Keratinocyte (primary cell): ENCODE measurements around the gene EMP1. TPM values are rescaled to one million over a fixed set of nuclear protein-coding genes. Genes with fewer than 3 reads are reported as not detected.

Experiments used
- DNase-seq: peaks from one replicate; pipeline ENCODE4 v3.0.0-alpha.2; 2011; ENCODE audit warnings: low read depth, missing footprints, low spot score
- FAIRE-seq: peaks from 2 replicates; lab custom pipeline; 2011; peaks lifted over from hg19 to GRCh38; lab: Jason Lieb, UNC
- H2AFZ ChIP-seq: 2 replicates; pipeline ENCODE4 v1.6.0; 2012; ENCODE audit warnings: low read length, control low read depth, inconsistent platforms; ENCODE audit not compliant: control insufficient read depth
- H3K27ac ChIP-seq: 2 replicates; pipeline ENCODE4 v1.5.1; 2011; ENCODE audit warnings: low read length; ENCODE audit not compliant: control insufficient read depth, insufficient read depth
- H3K27me3 ChIP-seq: 3 replicates; pipeline ENCODE4 v1.6.0; 2011; ENCODE audit warnings: low read length; ENCODE audit not compliant: control insufficient read depth, insufficient read depth; ENCODE audit errors: extremely low read depth
- H3K36me3 ChIP-seq, 2 experiments: 2 replicates in 1 of 2; 3 replicates in 1 of 2; pipeline ENCODE4 v1.5.1; 2011; ENCODE audit warnings: low read length in 2 of 2, mild to moderate bottlenecking in 1 of 2; ENCODE audit not compliant: control insufficient read depth in 2 of 2, insufficient read depth in 2 of 2; ENCODE audit errors: extremely low read depth in 1 of 2
- H3K4me1 ChIP-seq: 3 replicates; pipeline ENCODE4 v1.5.1; 2011; ENCODE audit warnings: low read length; ENCODE audit not compliant: control insufficient read depth, insufficient read depth; ENCODE audit errors: extremely low read depth
- H3K4me2 ChIP-seq: 3 replicates; pipeline ENCODE4 v1.6.0; 2011; ENCODE audit warnings: low read depth, low read length; ENCODE audit not compliant: control insufficient read depth, insufficient read depth; ENCODE audit errors: extremely low read depth
- H3K4me3 ChIP-seq, 3 experiments: fragments of 200-600 bp in 1 of 3; sonication (generic) in 1 of 3; 2 replicates in 2 of 3; 3 replicates in 1 of 3; pipeline ENCODE4 v1.5.1; 2011 to 2016; ENCODE audit warnings: low read length in 3 of 3, mild to moderate bottlenecking in 3 of 3, control low read depth in 2 of 3, inconsistent platforms in 1 of 3, low read depth in 1 of 3, mixed read lengths in 1 of 3, mixed run types in 1 of 3, moderate library complexity in 1 of 3; ENCODE audit not compliant: control insufficient read depth in 2 of 3, insufficient read depth in 2 of 3; ENCODE audit errors: extremely low read depth in 1 of 3
- H3K79me2 ChIP-seq: 2 replicates; pipeline ENCODE4 v1.6.0; 2012; ENCODE audit warnings: low read length; ENCODE audit not compliant: control insufficient read depth, insufficient read depth
- H3K9ac ChIP-seq: 3 replicates; pipeline ENCODE4 v1.6.0; 2011; ENCODE audit warnings: low read length; ENCODE audit not compliant: control insufficient read depth, insufficient read depth; ENCODE audit errors: extremely low read depth
- H3K9me1 ChIP-seq: 3 replicates; pipeline ENCODE4 v1.6.0; 2011; ENCODE audit warnings: low read length; ENCODE audit not compliant: control insufficient read depth, insufficient read depth; ENCODE audit errors: extremely low read depth
- H3K9me3 ChIP-seq: 2 replicates; pipeline ENCODE4 v1.5.1; 2012; ENCODE audit warnings: low read depth, low read length; ENCODE audit not compliant: control insufficient read depth
- H4K20me1 ChIP-seq: 3 replicates; pipeline ENCODE4 v1.6.0; 2011; ENCODE audit warnings: low read length; ENCODE audit not compliant: control insufficient read depth, insufficient read depth; ENCODE audit errors: extremely low read depth
- EZH2 ChIP-seq: IDR thresholded peaks from one replicate; pipeline ENCODE4 v1.6.1; 2012; ENCODE audit warnings: inconsistent platforms, mild to moderate bottlenecking, low read length, moderate library complexity
- dilution Hi-C: fragments of 300-500 bp; cut with MboI; formaldehyde crosslinking; loops from one replicate; pipeline ENCODE4 v1.7.0; 2020; ENCODE audit warnings: low sequenced_read_pairs; ENCODE audit not compliant: extremely low pct_ligation_motif_present
- polyA plus RNA-seq, 5 experiments: library from polyadenylated mRNA; depleted of rRNA in 3 of 5; stranded (reverse) in 3 of 5; stranded (forward) in 1 of 5; unstranded in 1 of 5; fragments of >200 nt; gene quantifications; 1 replicate in 1 of 5; 2 replicates in 3 of 5; 3 replicates in 1 of 5; pipeline versions ENCODE4 v1.2.1 to v1.2.3, GENCODE V29; 2011 to 2012; ENCODE audit warnings: missing spikeins in 2 of 5, low read depth in 1 of 5, low replicate concordance in 1 of 5
- TF ChIP-seq, protein P1 (sequence below), 3 experiments: IDR thresholded peaks in 1 of 3; conservative IDR thresholded peaks in 1 of 3; optimal IDR thresholded peaks in 1 of 3; 2 replicates in 2 of 3; 3 replicates in 1 of 3; pipeline versions ENCODE3 to v1.5.1; 2011; ENCODE audit warnings: low read length in 3 of 3, mild to moderate bottlenecking in 3 of 3, moderate library complexity in 2 of 3, control low read depth in 1 of 3, inconsistent platforms in 1 of 3; ENCODE audit not compliant: insufficient read depth in 2 of 3; ENCODE audit errors: extremely low read depth in 1 of 3

The EMP1 gene
- polyA plus RNA-seq, 1 donor (not counting 4 experiments of a cell fraction or from before 2014, with no cell fraction given) = 583 TPM

DNA sequence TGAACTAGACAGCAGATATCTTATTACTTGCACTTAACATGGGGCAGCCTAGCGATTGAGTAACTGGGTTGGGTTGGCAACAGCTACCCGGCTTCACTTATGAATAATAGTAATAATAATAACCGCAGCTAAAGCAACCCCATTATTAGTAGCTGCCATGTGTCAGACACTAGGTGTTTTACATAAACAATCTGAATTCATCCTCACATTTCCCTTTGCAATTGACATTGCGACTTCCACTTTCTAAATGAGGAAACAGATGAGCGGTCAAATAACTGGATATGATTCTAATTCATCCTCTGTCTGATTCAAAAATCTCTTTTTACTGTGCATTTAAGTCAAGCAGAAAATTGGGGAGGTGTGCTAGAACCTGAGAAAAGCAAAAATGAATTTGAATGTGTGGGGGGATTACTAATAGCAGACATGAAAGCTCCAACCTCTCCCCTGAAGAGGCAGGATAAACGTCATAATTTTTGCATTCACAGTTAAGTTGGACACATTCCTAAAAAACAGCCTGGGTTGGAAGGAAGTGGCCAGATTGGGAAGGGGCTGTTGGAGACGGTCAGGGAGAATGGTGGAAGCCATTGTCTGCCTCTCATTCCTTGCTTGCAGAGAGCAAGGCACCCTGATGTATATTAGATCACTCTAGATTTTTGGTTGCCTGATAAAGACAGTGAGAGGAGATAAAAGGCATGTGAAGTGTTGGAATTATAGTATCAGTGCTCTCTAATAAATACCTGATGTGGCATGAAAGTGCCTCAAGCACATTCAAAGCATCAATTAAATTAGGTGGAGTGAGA, 13.1 kb downstream of the EMP1 start:
- Histone ChIP-seq H2AFZ (no peak overlapping the region), H3K9me1 (peaks cover 5% of the 10 kb centered on the region), H4K20me1 (peaks cover 4% of the 10 kb centered on the region), H3K4me2 (peak overlapping the region; percentile 74), H3K9ac (peak overlapping the region; percentile 10), H3K79me2 (peaks cover 68% of the 10 kb centered on the region), H3K4me1 (peaks cover 72% of the 10 kb centered on the region), H3K27me3 (no peaks in the 10 kb centered on the region), H3K27ac (peak overlapping the region; percentile 99), H3K9me3 (no peaks in the 10 kb centered on the region), H3K4me3 (no peak overlapping the region), H3K36me3 (peaks cover 29 to 49% of the 10 kb centered on the region in 2 experiments)
- peak; percentile 26 for FAIRE-seq
- TF ChIP-seq, protein P1, sequence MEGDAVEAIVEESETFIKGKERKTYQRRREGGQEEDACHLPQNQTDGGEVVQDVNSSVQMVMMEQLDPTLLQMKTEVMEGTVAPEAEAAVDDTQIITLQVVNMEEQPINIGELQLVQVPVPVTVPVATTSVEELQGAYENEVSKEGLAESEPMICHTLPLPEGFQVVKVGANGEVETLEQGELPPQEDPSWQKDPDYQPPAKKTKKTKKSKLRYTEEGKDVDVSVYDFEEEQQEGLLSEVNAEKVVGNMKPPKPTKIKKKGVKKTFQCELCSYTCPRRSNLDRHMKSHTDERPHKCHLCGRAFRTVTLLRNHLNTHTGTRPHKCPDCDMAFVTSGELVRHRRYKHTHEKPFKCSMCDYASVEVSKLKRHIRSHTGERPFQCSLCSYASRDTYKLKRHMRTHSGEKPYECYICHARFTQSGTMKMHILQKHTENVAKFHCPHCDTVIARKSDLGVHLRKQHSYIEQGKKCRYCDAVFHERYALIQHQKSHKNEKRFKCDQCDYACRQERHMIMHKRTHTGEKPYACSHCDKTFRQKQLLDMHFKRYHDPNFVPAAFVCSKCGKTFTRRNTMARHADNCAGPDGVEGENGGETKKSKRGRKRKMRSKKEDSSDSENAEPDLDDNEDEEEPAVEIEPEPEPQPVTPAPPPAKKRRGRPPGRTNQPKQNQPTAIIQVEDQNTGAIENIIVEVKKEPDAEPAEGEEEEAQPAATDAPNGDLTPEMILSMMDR (optimal IDR thresholded peaks at IDR 0.05 in 1 of 3, IDR thresholded peaks at IDR 0.05 in 1 of 3, conservative IDR thresholded peaks at IDR 0.05 in 1 of 3; ENCODE audit: extremely low read depth in 1 of 3, insufficient read depth in 2 of 3, low read length in 3 of 3) = no peak
- no peak for TF ChIP-seq EZH2
- no peak for DNase-seq
- dilution Hi-C loops = no loop called here

- Histone ChIP-seq H3K4me1 (peaks cover 64% of the 10 kb centered on the region), H3K79me2 (peaks cover 63% of the 10 kb centered on the region), H3K36me3 (peaks cover 37 to 58% of the 10 kb centered on the region in 2 experiments), H3K27ac (peak overlapping the region; percentile 99), H3K4me3 (no peak overlapping the region), H3K27me3 (no peaks in the 10 kb centered on the region), H3K4me2 (peak overlapping the region; percentile 13), H4K20me1 (peaks cover 4% of the 10 kb centered on the region), H2AFZ (no peak overlapping the region), H3K9ac (peak overlapping the region; percentile 10), H3K9me1 (peaks cover 5% of the 10 kb centered on the region), H3K9me3 (no peaks in the 10 kb centered on the region)
- FAIRE-seq (peak; percentile 17), DNase-seq (no peak)
- dilution Hi-C loops = no loop called here
- TF ChIP-seq EZH2 = no peak
- TF ChIP-seq, protein P1 (optimal IDR thresholded peaks at IDR 0.05 in 1 of 3, IDR thresholded peaks at IDR 0.05 in 1 of 3, conservative IDR thresholded peaks at IDR 0.05 in 1 of 3; ENCODE audit: extremely low read depth in 1 of 3, insufficient read depth in 2 of 3, low read length in 3 of 3) = no peak
Measured at GRCh38 chr12:13210236-13211190, 14.0 kb downstream of the EMP1 start.
